ENCODE data around the gene RAB40AL. TPM values are rescaled to one million over a fixed set of nuclear protein-coding genes. Genes with fewer than 3 reads are reported as not detected.

The RAB40AL gene
- total RNA-seq, 1 experiment from 2014 or later, result 0.20 TPM

- TF ChIP-seq PRDM15 (CRISPR knock-in tag; IDR thresholded peaks at IDR 0.05) (no peak), CTCF (IDR thresholded peaks at IDR 0.05) (no peak), OVOL2 (CRISPR knock-in tag; IDR thresholded peaks at IDR 0.05; ENCODE audit: borderline replicate concordance) (no peak), ATF2 (CRISPR knock-in tag; IDR thresholded peaks at IDR 0.05; ENCODE audit: borderline replicate concordance, low read depth) (no peak), USF1 (CRISPR knock-in tag; IDR thresholded peaks at IDR 0.05) (no peak), ESRRA (CRISPR knock-in tag; IDR thresholded peaks at IDR 0.05; ENCODE audit: borderline replicate concordance) (no peak), ZNF263 (CRISPR knock-in tag; IDR thresholded peaks at IDR 0.05; ENCODE audit: low read depth) (no peak), GABPB1 (CRISPR knock-in tag; IDR thresholded peaks at IDR 0.05) (no peak), ATF3 (CRISPR knock-in tag; conservative IDR thresholded peaks at IDR 0.05) (no peak), ZNF423 (CRISPR knock-in tag; IDR thresholded peaks at IDR 0.05) (no peak), ZMAT4 (CRISPR knock-in tag; IDR thresholded peaks at IDR 0.05) (no peak), ETV6 (CRISPR knock-in tag; IDR thresholded peaks at IDR 0.05) (no peak), ZNF671 (CRISPR knock-in tag; IDR thresholded peaks at IDR 0.05) (no peak), ZBTB21 (CRISPR knock-in tag; IDR thresholded peaks at IDR 0.05; ENCODE audit: borderline replicate concordance) (no peak)
Observed at GRCh38 chrX:102978594-102978993, 41.5 kb downstream of the RAB40AL start (continued).

- H3K27ac Mint-ChIP-seq, result no peak overlapping the region
- ChIA-PET POLR2A (no interaction called here), CTCF (no interaction called here)
- TF ChIP-seq ZNF263 (CRISPR knock-in tag; IDR thresholded peaks at IDR 0.05; ENCODE audit: low read depth) (no peak), CDX4 (CRISPR knock-in tag; IDR thresholded peaks at IDR 0.05; ENCODE audit: borderline replicate concordance) (no peak), E2F4 (CRISPR knock-in tag; IDR thresholded peaks at IDR 0.05; ENCODE audit: borderline replicate concordance, low read depth) (no peak), IRF1 (CRISPR knock-in tag; IDR thresholded peaks at IDR 0.05) (no peak), JAZF1 (CRISPR knock-in tag; IDR thresholded peaks at IDR 0.05) (no peak)
- H3K36me3 Mint-ChIP-seq, result no peaks in the 10 kb centered on the region
- DNase-seq (ENCODE audit: low spot score), result no peak
- ATAC-seq, result no peak
- peaks cover 6% of the 10 kb centered on the region for H3K4me1 Mint-ChIP-seq
- no peak overlapping the region for H3K4me3 Mint-ChIP-seq
- no peaks in the 10 kb centered on the region; the same call in 1 of the 2 replicates for H3K27me3 Mint-ChIP-seq (ENCODE audit: low read depth)
- H3K9me3 Mint-ChIP-seq, result no peaks in the 10 kb centered on the region
Observed at GRCh38 chrX:102979536-102979935, 42.5 kb downstream of the RAB40AL start.

Measured in WTC11 (cell line).